Activated CD4-positive, alpha-beta T cell treated with anti-CD3 and anti-CD28 coated beads for 36 hours (primary cell): ENCODE data around the gene CARD14. TPM values are rescaled to one million over a fixed set of nuclear protein-coding genes. Genes with fewer than 3 reads are reported as not detected.
"Not testable (repeated sequence)": the region's sequence is repeated elsewhere in the genome, so short reads cannot be mapped to it uniquely, and the experiment has no call there.

Experiments used
- ATAC-seq: fragments of 200-7000 bp; cut with Tn5 transposase; one replicate; pipeline ENCODE4 v1.10.0; 2021; ENCODE audit warnings: mild to moderate bottlenecking, moderate library complexity
- CTCF ChIA-PET: fragments of 350-600 bp; sonication (Branson Sonifier 250); formaldehyde crosslinking; loops from one replicate; lab custom pipeline; 2021; ENCODE audit warnings: antibody characterized with exemption; lab: Charles Lee
- POLR2A ChIA-PET: fragments of 350-600 bp; sonication (Branson Sonifier 250); formaldehyde crosslinking; loops from one replicate; lab custom pipeline; 2021; ENCODE audit warnings: antibody characterized with exemption, inconsistent platforms; lab: Charles Lee
- DNase-seq: peaks from one replicate; pipeline ENCODE4 v3.0.0-alpha.2; 2020
- H3K27ac Mint-ChIP-seq: one replicate; pipeline ENCODE4 v1.8.0; 2021; ENCODE audit warnings: mixed read lengths
- H3K27me3 Mint-ChIP-seq: one replicate; pipeline ENCODE4 v1.8.0; 2021; ENCODE audit warnings: mixed read lengths
- H3K36me3 Mint-ChIP-seq: one replicate; pipeline ENCODE4 v1.8.0; 2021; ENCODE audit warnings: low read depth, mixed read lengths
- H3K4me1 Mint-ChIP-seq: one replicate; pipeline ENCODE4 v1.8.0; 2021; ENCODE audit warnings: mixed read lengths
- H3K4me3 Mint-ChIP-seq: one replicate; pipeline ENCODE4 v1.8.0; 2021; ENCODE audit warnings: mild to moderate bottlenecking, moderate library complexity, mixed read lengths
- H3K9me3 Mint-ChIP-seq: one replicate; pipeline ENCODE4 v1.8.0; 2021; ENCODE audit warnings: low read depth, mixed read lengths
- intact Hi-C, 2 experiments: fragments of 100-400 bp; cut with DNase I in 1 of 2; cut with micrococcal nuclease in 1 of 2; formaldehyde crosslinking; loops; one replicate each; pipeline versions ENCODE4 v1.14.2 to v1.15.1; 2022 to 2024; cut with DNase I, micrococcal nuclease
- total RNA-seq, 2 experiments: library from RNA; stranded (reverse); gene quantifications; one replicate each; pipeline ENCODE4 v1.2.3, GENCODE V29; 2021

Gene CARD14
- total RNA-seq, 2 experiments from 2014 or later = not detected

- ATAC-seq = peak; percentile 24
- intact Hi-C loops = no loop called here
- Mint-ChIP-seq H3K4me3 (no peak overlapping the region), H3K9me3 (no peaks in the 10 kb centered on the region), H3K27me3 (no peaks in the 10 kb centered on the region), H3K27ac (peak overlapping the region; percentile 3), H3K4me1 (peaks cover 24% of the 10 kb centered on the region), H3K36me3 (peaks cover 2% of the 10 kb centered on the region)
- POLR2A ChIA-PET = no interaction called here
- CTCF ChIA-PET = no interaction called here
- DNase-seq = peak; percentile 30
These were observed 17.6 kb upstream of the CARD14 start for GRCh38 chr17:80152081-80152702.

GRCh38 chr17:80153004-80153403, 16.8 kb upstream of the CARD14 start:
- Mint-ChIP-seq H3K4me1 (peaks cover 22% of the 10 kb centered on the region), H3K27me3 (no peaks in the 10 kb centered on the region), H3K9me3 (no peaks in the 10 kb centered on the region), H3K36me3 (peaks cover 2% of the 10 kb centered on the region), H3K4me3 (no peak overlapping the region), H3K27ac (no peak overlapping the region)
- ChIA-PET CTCF (no interaction called here), POLR2A (no interaction called here)
- intact Hi-C loops = no loop called here
- DNase-seq = no peak
- ATAC-seq = no peak

- Mint-ChIP-seq H3K4me3 (no peak overlapping the region), H3K27me3 (no peaks in the 10 kb centered on the region), H3K36me3 (no peaks in the 10 kb centered on the region), H3K9me3 (no peaks in the 10 kb centered on the region), H3K27ac (no peak overlapping the region), H3K4me1 (peaks cover 16% of the 10 kb centered on the region)
- ChIA-PET POLR2A (no interaction called here), CTCF (interaction anchor here (0.6 to 1.2 kb wide), 3 partner anchors 9 to 38 kb away, joined by 3 read pairs; no protein-coding TSS in a partner anchor)
- ATAC-seq (no peak), DNase-seq (no peak)
- intact Hi-C loops = no loop called here
These were observed 15.7 kb upstream of the CARD14 start for GRCh38 chr17:80154166-80154565.

- H3K9me3 Mint-ChIP-seq = not testable (repeated sequence)
- CTCF ChIA-PET = interaction anchor here (0.5 to 1.1 kb wide), 2 partner anchors 13 to 87 kb away, joined by 3 to 4 read pairs; no protein-coding TSS in a partner anchor
These were observed 14.2 kb upstream of the CARD14 start for GRCh38 chr17:80155600-80155999.

GRCh38 chr17:80158846-80159245, 11.0 kb upstream of the CARD14 start:
- intact Hi-C loops = no loop called here
- POLR2A ChIA-PET = no interaction called here
- H3K4me1 Mint-ChIP-seq = no peaks in the 10 kb centered on the region
- peaks cover 2% of the 10 kb centered on the region for H3K36me3 Mint-ChIP-seq
- no peak for DNase-seq
- H3K27ac Mint-ChIP-seq = no peak overlapping the region
- CTCF ChIA-PET = interaction anchor here (1.0 kb wide), 1 partner anchor 9 kb away, joined by 3 read pairs; no protein-coding TSS in a partner anchor
- peaks cover 9% of the 10 kb centered on the region for H3K27me3 Mint-ChIP-seq
- no peak overlapping the region for H3K4me3 Mint-ChIP-seq
- no peaks in the 10 kb centered on the region for H3K9me3 Mint-ChIP-seq
- no peak for ATAC-seq

More at GRCh38 chr17:80155600-80155999, 14.2 kb upstream of the CARD14 start:
- intact Hi-C loops, H3K36me3 Mint-ChIP-seq, DNase-seq, H3K27ac Mint-ChIP-seq, H3K27me3 Mint-ChIP-seq, H3K4me3 Mint-ChIP-seq, POLR2A ChIA-PET, ATAC-seq: not testable (repeated sequence)
- H3K4me1 Mint-ChIP-seq = peaks cover 15% of the 10 kb centered on the region

GRCh38 chr17:80160536-80160935, 9.3 kb upstream of the CARD14 start:
- peaks cover 9% of the 10 kb centered on the region for H3K27me3 Mint-ChIP-seq
- no peaks in the 10 kb centered on the region for H3K9me3 Mint-ChIP-seq
- ChIA-PET CTCF (no interaction called here), POLR2A (no interaction called here)
- intact Hi-C loops = no loop called here
- no peak overlapping the region for H3K4me3 Mint-ChIP-seq
- DNase-seq (no peak), ATAC-seq (no peak)
- H3K36me3 Mint-ChIP-seq = peaks cover 2% of the 10 kb centered on the region
- H3K27ac Mint-ChIP-seq = no peak overlapping the region
- H3K4me1 Mint-ChIP-seq = no peaks in the 10 kb centered on the region

GRCh38 chr17:80163336-80163735, 6.5 kb upstream of the CARD14 start:
- H3K27ac Mint-ChIP-seq = no peak overlapping the region
- H3K4me3 Mint-ChIP-seq = no peak overlapping the region
- DNase-seq = no peak
- H3K36me3 Mint-ChIP-seq = peaks cover 2% of the 10 kb centered on the region
- ATAC-seq = no peak
- H3K9me3 Mint-ChIP-seq = no peaks in the 10 kb centered on the region
- H3K27me3 Mint-ChIP-seq = peaks cover 9% of the 10 kb centered on the region
- H3K4me1 Mint-ChIP-seq = no peaks in the 10 kb centered on the region
- intact Hi-C loops = no loop called here
- ChIA-PET CTCF (interaction anchor here (1.0 kb wide), 1 partner anchor 9 kb away, joined by 3 read pairs; no protein-coding TSS in a partner anchor), POLR2A (no interaction called here)

- no peak for DNase-seq
These were observed 5.6 kb upstream of the CARD14 start for GRCh38 chr17:80164185-80164584.

GRCh38 chr17:80166446-80166845, 3.4 kb upstream of the CARD14 start:
- ChIA-PET POLR2A (no interaction called here), CTCF (interaction anchor here (0.7 to 0.8 kb wide), 2 partner anchors 50 to 867 kb away, joined by 3 to 6 read pairs; no protein-coding TSS in a partner anchor)
- no peak for ATAC-seq
- H3K9me3 Mint-ChIP-seq = no peaks in the 10 kb centered on the region
- H3K4me3 Mint-ChIP-seq = no peak overlapping the region
- peaks cover 2% of the 10 kb centered on the region for H3K36me3 Mint-ChIP-seq
- peaks cover 7% of the 10 kb centered on the region for H3K27me3 Mint-ChIP-seq
- no peak for DNase-seq
- intact Hi-C loops = no loop called here
- no peaks in the 10 kb centered on the region for H3K4me1 Mint-ChIP-seq
- H3K27ac Mint-ChIP-seq = no peak overlapping the region

More at GRCh38 chr17:80164185-80164584, 5.6 kb upstream of the CARD14 start:
- no peak for ATAC-seq
- intact Hi-C loops = no loop called here
- Mint-ChIP-seq H3K36me3 (peaks cover 2% of the 10 kb centered on the region), H3K9me3 (no peaks in the 10 kb centered on the region), H3K4me1 (no peaks in the 10 kb centered on the region), H3K27ac (no peak overlapping the region), H3K4me3 (no peak overlapping the region), H3K27me3 (peaks cover 11% of the 10 kb centered on the region)
- CTCF ChIA-PET = interaction anchor here (1.0 kb wide), 1 partner anchor 213 kb away, joined by 4 read pairs; no protein-coding TSS in a partner anchor
- POLR2A ChIA-PET = interaction anchor here (0.6 kb wide), 1 partner anchor 27 kb away, joined by 3 read pairs; no protein-coding TSS in a partner anchor

- Mint-ChIP-seq H3K4me1 (no peaks in the 10 kb centered on the region), H3K27me3 (peaks cover 2% of the 10 kb centered on the region), H3K4me3 (no peak overlapping the region), H3K27ac (no peak overlapping the region), H3K9me3 (no peaks in the 10 kb centered on the region), H3K36me3 (no peaks in the 10 kb centered on the region)
- ChIA-PET POLR2A (no interaction called here), CTCF (interaction anchor here (0.9 kb wide), 1 partner anchor 13 kb away, joined by 4 read pairs; no protein-coding TSS in a partner anchor)
- DNase-seq (no peak), ATAC-seq (no peak)
- intact Hi-C loops = no loop called here
These were observed 1.5 kb upstream of the CARD14 start for GRCh38 chr17:80168371-80168770.

- intact Hi-C loops = no loop called here
- Mint-ChIP-seq H3K27me3 (peaks cover 2% of the 10 kb centered on the region), H3K9me3 (no peaks in the 10 kb centered on the region), H3K4me3 (no peak overlapping the region), H3K4me1 (no peaks in the 10 kb centered on the region), H3K36me3 (no peaks in the 10 kb centered on the region), H3K27ac (no peak overlapping the region)
- CTCF ChIA-PET = no interaction called here
- POLR2A ChIA-PET = no interaction called here
- DNase-seq (no peak), ATAC-seq (no peak)
These were observed 723 bp upstream of the CARD14 start for GRCh38 chr17:80169107-80169506.

- Mint-ChIP-seq H3K36me3 (no peaks in the 10 kb centered on the region), H3K4me1 (no peaks in the 10 kb centered on the region), H3K27ac (no peak overlapping the region), H3K4me3 (no peak overlapping the region), H3K9me3 (no peaks in the 10 kb centered on the region), H3K27me3 (peaks cover 3% of the 10 kb centered on the region)
- ChIA-PET CTCF (interaction anchor here (0.7 kb wide), 1 partner anchor 190 kb away, joined by 3 read pairs; no protein-coding TSS in a partner anchor), POLR2A (no interaction called here)
- ATAC-seq (no peak), DNase-seq (no peak)
- intact Hi-C loops = no loop called here
These were observed 1.9 kb downstream of the CARD14 start for GRCh38 chr17:80171681-80172080.
